Mesothelial cell of epicardium (in vitro differentiated cells): ENCODE data around the gene PIK3R6. TPM values are rescaled to one million over a fixed set of nuclear protein-coding genes. Genes with fewer than 3 reads are reported as not detected.

ENCODE experiments used
- DNase-seq, 2 experiments: peaks; one replicate each; pipeline ENCODE4 v3.0.0; 2021; ENCODE audit warnings: low spot score in 2 of 2; ENCODE audit not compliant: unreplicated experiment in 2 of 2
- H3K27ac Mint-ChIP-seq: 2 replicates; pipeline ENCODE4 v1.8.0; 2021; ENCODE audit warnings: mixed read lengths
- H3K27me3 Mint-ChIP-seq: 2 replicates; pipeline ENCODE4 v1.8.0; 2021; ENCODE audit warnings: low read depth, mixed read lengths
- H3K36me3 Mint-ChIP-seq: 2 replicates; pipeline ENCODE4 v1.8.0; 2021; ENCODE audit warnings: mixed read lengths
- H3K4me1 Mint-ChIP-seq: 2 replicates; pipeline ENCODE4 v1.8.0; 2021; ENCODE audit warnings: mixed read lengths
- H3K4me3 Mint-ChIP-seq: 2 replicates; pipeline ENCODE4 v1.8.0; 2021; ENCODE audit warnings: mild to moderate bottlenecking, moderate library complexity, mixed read lengths
- H3K9me3 Mint-ChIP-seq: 2 replicates; pipeline ENCODE4 v1.8.0; 2021; ENCODE audit warnings: mixed read lengths
- CTCF ChIP-seq: fragments of 200-600 bp; sonication (generic); IDR thresholded peaks from one replicate; pipeline ENCODE4 v1.5.0; 2021; ENCODE audit warnings: antibody characterized with exemption; ENCODE audit not compliant: unreplicated experiment
- total RNA-seq: library from RNA; stranded (reverse); gene quantifications from 3 replicates; pipeline ENCODE4 v1.2.1, GENCODE V29; 2021

PIK3R6 gene
- total RNA-seq, 1 donor from 2014 or later = not detected

- Mint-ChIP-seq H3K27me3 (peaks cover 42% of the 10 kb centered on the region), H3K9me3 (peaks cover 24% of the 10 kb centered on the region), H3K4me3 (no peak overlapping the region), H3K27ac (no peak overlapping the region), H3K4me1 (no peaks in the 10 kb centered on the region), H3K36me3 (no peaks in the 10 kb centered on the region)
- no peak for TF ChIP-seq CTCF
- DNase-seq = peak in 1 of 2 experiments; percentile 21
Measured at GRCh38 chr17:8821446-8822105, 45.9 kb downstream of the PIK3R6 start.

- no peaks in the 10 kb centered on the region for H3K4me1 Mint-ChIP-seq
- H3K27me3 Mint-ChIP-seq = peaks cover 50% of the 10 kb centered on the region
- H3K27ac Mint-ChIP-seq = no peak overlapping the region
- H3K9me3 Mint-ChIP-seq = peaks cover 22% of the 10 kb centered on the region
- H3K4me3 Mint-ChIP-seq = no peak overlapping the region
- no peaks in the 10 kb centered on the region for H3K36me3 Mint-ChIP-seq
- TF ChIP-seq CTCF = no peak
- peak in 1 of 2 experiments; percentile 16 for DNase-seq
Measured at GRCh38 chr17:8820311-8821010, 47.0 kb downstream of the PIK3R6 start.

- Mint-ChIP-seq H3K4me1 (no peaks in the 10 kb centered on the region), H3K27ac (no peak overlapping the region), H3K27me3 (peaks cover 63% of the 10 kb centered on the region), H3K36me3 (no peaks in the 10 kb centered on the region), H3K9me3 (peaks cover 10% of the 10 kb centered on the region), H3K4me3 (no peak overlapping the region)
- no peak for TF ChIP-seq CTCF
- peak in 1 of 2 experiments; percentile 22 for DNase-seq
Measured at GRCh38 chr17:8818654-8819330, 48.7 kb downstream of the PIK3R6 start.

GRCh38 chr17:8818047-8818446 lies 49.4 kb downstream of the PIK3R6 start:
- peak in 1 of 2 experiments; percentile 34 for DNase-seq
- H3K4me3 Mint-ChIP-seq = no peak overlapping the region
- peaks cover 12% of the 10 kb centered on the region for H3K9me3 Mint-ChIP-seq
- TF ChIP-seq CTCF = no peak
- peaks cover 69% of the 10 kb centered on the region for H3K27me3 Mint-ChIP-seq
- H3K36me3 Mint-ChIP-seq = no peaks in the 10 kb centered on the region
- H3K4me1 Mint-ChIP-seq = no peaks in the 10 kb centered on the region
- no peak overlapping the region for H3K27ac Mint-ChIP-seq

- peaks cover 19% of the 10 kb centered on the region for H3K27me3 Mint-ChIP-seq
- no peak overlapping the region for H3K4me3 Mint-ChIP-seq
- peaks cover 30% of the 10 kb centered on the region for H3K9me3 Mint-ChIP-seq
- TF ChIP-seq CTCF = no peak
- no peak overlapping the region for H3K27ac Mint-ChIP-seq
- no peak for DNase-seq
- H3K36me3 Mint-ChIP-seq = peaks cover 4% of the 10 kb centered on the region
- H3K4me1 Mint-ChIP-seq = no peaks in the 10 kb centered on the region
Measured at GRCh38 chr17:8806926-8807550, 60.4 kb downstream of the PIK3R6 start.
